GM18526 (cell line): ENCODE data around the gene ADCY3.

Experiments
- POLR2A ChIP-seq: IDR thresholded peaks from 3 replicates; pipeline ENCODE4 v1.6.1; 2011; ENCODE audit not compliant: insufficient read length; ENCODE audit errors: extremely low read depth

The ADCY3 gene

GRCh38 chr2:24774373-24774772 is 145.7 kb downstream of the ADCY3 start:
- TF ChIP-seq POLR2A: no peak

GRCh38 chr2:24771764-24772586 is 148.1 kb downstream of the ADCY3 start:
- TF ChIP-seq POLR2A: no peak

- no peak for TF ChIP-seq POLR2A
These were observed 149.0 kb downstream of the ADCY3 start for GRCh38 chr2:24771061-24771460.
